Gastrocnemius medialis (tissue), 4 donors: Measurements from ENCODE around the gene TM2D1. TPM values are rescaled to one million over a fixed set of nuclear protein-coding genes. Genes with fewer than 3 reads are reported as not detected.

Experiments used
- ATAC-seq, 2 donors: fragments of 150-250 bp; one replicate each; pipeline ENCODE4 v1.9.1; 2016
- DNase-seq, 2 donors: peaks; one replicate each; pipeline ENCODE4 v3.0.0-alpha.2; 2019
- H3K27ac ChIP-seq, 4 donors: fragments of 200-600 bp; sonication (generic); 1 replicate in 1 of 4; 2 replicates in 3 of 4; pipeline ENCODE4 v1.5.1; 2016 to 2018; ENCODE audit warnings: mild to moderate bottlenecking in 2 of 4, moderate library complexity in 1 of 4
- H3K27me3 ChIP-seq, 3 donors: fragments of 200-600 bp; sonication (generic) in 2 of 3; 1 replicate in 1 of 3; 2 replicates in 2 of 3; pipeline versions ENCODE4 v1.5.1 to v1.6.0; 2016 to 2019; ENCODE audit warnings: mild to moderate bottlenecking in 1 of 3, moderate library complexity in 1 of 3
- H3K36me3 ChIP-seq, 2 donors: fragments of 200-600 bp; sonication (generic) in 1 of 2; one replicate each; pipeline ENCODE4 v1.5.1; 2017 to 2018
- H3K4me1 ChIP-seq, 2 donors: fragments of 200-600 bp; sonication (generic) in 1 of 2; one replicate each; pipeline ENCODE4 v1.5.1; 2016 to 2017; ENCODE audit warnings: mild to moderate bottlenecking in 2 of 2
- H3K4me3 ChIP-seq, 4 donors: fragments of 200-600 bp; sonication (generic) in 3 of 4; 1 replicate in 1 of 4; 2 replicates in 3 of 4; pipeline ENCODE4 v1.5.1; 2016 to 2019; ENCODE audit warnings: mild to moderate bottlenecking in 2 of 4
- H3K9me3 ChIP-seq, 3 donors: fragments of 200-600 bp; sonication (generic) in 2 of 3; 1 replicate in 1 of 3; 2 replicates in 2 of 3; pipeline ENCODE4 v1.5.1; 2016 to 2019
- CTCF ChIP-seq, 5 experiments: fragments of 450-650 bp in 3 of 5; fragments of 200-600 bp in 2 of 5; sonication (generic) in 2 of 5; IDR thresholded peaks in 4 of 5; conservative IDR thresholded peaks in 1 of 5; 1 replicate in 4 of 5; 2 replicates in 1 of 5; pipeline ENCODE4 v1.5.1; 2016 to 2019; ENCODE audit warnings: antibody characterized with exemption in 5 of 5, mild to moderate bottlenecking in 3 of 5, moderate library complexity in 3 of 5
- POLR2A ChIP-seq, 2 donors: fragments of 450-650 bp; IDR thresholded peaks; one replicate each; pipeline ENCODE4 v1.6.1; 2017; ENCODE audit warnings: antibody characterized with exemption in 2 of 2, mild to moderate bottlenecking in 2 of 2, moderate library complexity in 2 of 2
- in situ Hi-C, 4 donors: fragments of 200-750 bp; cut with MboI; loops; one replicate each; pipeline versions ENCODE4 v1.15.0 to v1.8.0; 2017; ENCODE audit warnings: low sequenced_read_pairs in 4 of 4
- intact Hi-C: fragments of 100-400 bp; cut with DNase I; formaldehyde crosslinking; loops from one replicate; pipeline ENCODE4 v1.15.1; 2023; ENCODE audit warnings: low total_unique reads
- total RNA-seq, 4 donors: library from RNA; depleted of rRNA; stranded (reverse); fragments of >200 nt; gene quantifications; one replicate each; pipeline versions ENCODE4 v1.1.0 to v1.2.3, GENCODE V29; 2016

Gene TM2D1
- total RNA-seq, 4 donors from 2014 or later: 33.6 to 56.8 (median 38.5) TPM

GRCh38 chr1:61674221-61674620, 50.7 kb downstream of the TM2D1 start:
- intact Hi-C loops: no loop called here
- DNase-seq: no peak
- in situ Hi-C loops: no loop called here
- no peak overlapping the region for H3K27ac ChIP-seq
- H3K27me3 ChIP-seq: no peaks in the 10 kb centered on the region
- no peak for TF ChIP-seq POLR2A (IDR thresholded peaks at IDR 0.05)
- no peak for TF ChIP-seq CTCF (IDR thresholded peaks at IDR 0.05 in 4 of 5, conservative IDR thresholded peaks at IDR 0.05 in 1 of 5)
- no peaks in the 10 kb centered on the region for H3K36me3 ChIP-seq
- no peaks in the 10 kb centered on the region for H3K4me1 ChIP-seq
- H3K9me3 ChIP-seq: no peaks in the 10 kb centered on the region
- no peak overlapping the region for H3K4me3 ChIP-seq
- ATAC-seq: no peak

- in situ Hi-C loops (no loop called here), intact Hi-C loops (no loop called here)
These were observed 52.6 kb downstream of the TM2D1 start for GRCh38 chr1:61672376-61672775.

GRCh38 chr1:61670445-61670844, 54.5 kb downstream of the TM2D1 start:
- Histone ChIP-seq H3K4me3 (no peak overlapping the region), H3K36me3 (no peaks in the 10 kb centered on the region), H3K27me3 (no peaks in the 10 kb centered on the region), H3K4me1 (no peaks in the 10 kb centered on the region), H3K9me3 (no peaks in the 10 kb centered on the region), H3K27ac (no peak overlapping the region)
- in situ Hi-C loops: no loop called here
- TF ChIP-seq CTCF (IDR thresholded peaks at IDR 0.05 in 4 of 5, conservative IDR thresholded peaks at IDR 0.05 in 1 of 5) (no peak), POLR2A (IDR thresholded peaks at IDR 0.05) (no peak)
- DNase-seq (no peak), ATAC-seq (no peak)
- intact Hi-C loops: no loop called here

More at GRCh38 chr1:61672376-61672775, 52.6 kb downstream of the TM2D1 start:
- TF ChIP-seq POLR2A (IDR thresholded peaks at IDR 0.05): no peak
- no peak for TF ChIP-seq CTCF (IDR thresholded peaks at IDR 0.05 in 4 of 5, conservative IDR thresholded peaks at IDR 0.05 in 1 of 5)
- ATAC-seq: no peak
- no peaks in the 10 kb centered on the region for H3K9me3 ChIP-seq
- H3K27me3 ChIP-seq: no peaks in the 10 kb centered on the region
- no peak overlapping the region for H3K27ac ChIP-seq
- no peaks in the 10 kb centered on the region for H3K36me3 ChIP-seq
- no peaks in the 10 kb centered on the region for H3K4me1 ChIP-seq
- no peak for DNase-seq
- H3K4me3 ChIP-seq: no peak overlapping the region

GRCh38 chr1:61670016-61670415, 54.9 kb downstream of the TM2D1 start:
- Histone ChIP-seq H3K9me3 (no peaks in the 10 kb centered on the region), H3K4me1 (no peaks in the 10 kb centered on the region), H3K36me3 (no peaks in the 10 kb centered on the region), H3K27ac (no peak overlapping the region), H3K27me3 (no peaks in the 10 kb centered on the region), H3K4me3 (no peak overlapping the region)
- ATAC-seq (no peak), DNase-seq (no peak)
- intact Hi-C loops (no loop called here), in situ Hi-C loops (no loop called here)
- TF ChIP-seq CTCF (IDR thresholded peaks at IDR 0.05 in 4 of 5, conservative IDR thresholded peaks at IDR 0.05 in 1 of 5) (no peak), POLR2A (IDR thresholded peaks at IDR 0.05) (no peak)

- H3K27ac ChIP-seq: no peak overlapping the region
- no peak overlapping the region for H3K4me3 ChIP-seq
- H3K27me3 ChIP-seq: no peaks in the 10 kb centered on the region
- ATAC-seq (no peak), DNase-seq (no peak)
- intact Hi-C loops: no loop called here
- no peaks in the 10 kb centered on the region for H3K9me3 ChIP-seq
- H3K4me1 ChIP-seq: no peaks in the 10 kb centered on the region
- H3K36me3 ChIP-seq: no peaks in the 10 kb centered on the region
- in situ Hi-C loops: no loop called here
- no peak for TF ChIP-seq POLR2A (IDR thresholded peaks at IDR 0.05)
- TF ChIP-seq CTCF (IDR thresholded peaks at IDR 0.05 in 4 of 5, conservative IDR thresholded peaks at IDR 0.05 in 1 of 5): no peak
These were observed 65.9 kb downstream of the TM2D1 start for GRCh38 chr1:61659061-61659460.
